ENCODE measurements around the gene SLC22A2.

Gene SLC22A2

DNA sequence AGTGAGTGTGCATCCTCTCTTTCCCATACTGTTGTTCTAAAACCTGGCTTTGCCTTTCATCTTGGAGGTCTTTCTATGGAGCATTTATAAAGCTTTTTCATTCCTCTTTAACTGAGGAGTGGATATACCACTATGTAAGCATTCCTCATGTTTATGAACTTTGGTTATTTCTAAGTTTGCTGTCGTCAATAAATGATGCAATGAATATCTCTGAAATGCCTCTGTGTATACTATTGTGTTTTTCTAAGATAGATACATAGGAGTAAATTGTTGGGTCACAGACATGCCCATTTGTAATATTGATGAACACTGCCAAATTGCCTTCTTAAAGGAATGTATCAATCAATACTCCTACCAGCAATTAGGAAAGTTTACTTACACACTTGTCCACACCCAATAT, 53.9 kb downstream of the SLC22A2 start:
- TF ChIP-seq, protein P1, sequence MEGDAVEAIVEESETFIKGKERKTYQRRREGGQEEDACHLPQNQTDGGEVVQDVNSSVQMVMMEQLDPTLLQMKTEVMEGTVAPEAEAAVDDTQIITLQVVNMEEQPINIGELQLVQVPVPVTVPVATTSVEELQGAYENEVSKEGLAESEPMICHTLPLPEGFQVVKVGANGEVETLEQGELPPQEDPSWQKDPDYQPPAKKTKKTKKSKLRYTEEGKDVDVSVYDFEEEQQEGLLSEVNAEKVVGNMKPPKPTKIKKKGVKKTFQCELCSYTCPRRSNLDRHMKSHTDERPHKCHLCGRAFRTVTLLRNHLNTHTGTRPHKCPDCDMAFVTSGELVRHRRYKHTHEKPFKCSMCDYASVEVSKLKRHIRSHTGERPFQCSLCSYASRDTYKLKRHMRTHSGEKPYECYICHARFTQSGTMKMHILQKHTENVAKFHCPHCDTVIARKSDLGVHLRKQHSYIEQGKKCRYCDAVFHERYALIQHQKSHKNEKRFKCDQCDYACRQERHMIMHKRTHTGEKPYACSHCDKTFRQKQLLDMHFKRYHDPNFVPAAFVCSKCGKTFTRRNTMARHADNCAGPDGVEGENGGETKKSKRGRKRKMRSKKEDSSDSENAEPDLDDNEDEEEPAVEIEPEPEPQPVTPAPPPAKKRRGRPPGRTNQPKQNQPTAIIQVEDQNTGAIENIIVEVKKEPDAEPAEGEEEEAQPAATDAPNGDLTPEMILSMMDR (IDR thresholded peaks at IDR 0.05) = no peak
- Histone ChIP-seq H3K9me3 (peaks cover 0 to 9% (median 4%) of the 10 kb centered on the region in 3 donors), H3K36me3 (no peaks in the 10 kb centered on the region), H3K4me1 (peaks cover 0 to 39% (median 14%) of the 10 kb centered on the region in 4 donors), H3K4me3 (no peak overlapping the region), H3K27me3 (no peaks in the 10 kb centered on the region), H3K27ac (no peak overlapping the region)
- no peak for DNase-seq
- intact Hi-C loops (cut with DNase I; ENCODE audit: low total_unique reads) = no loop called here

DNA sequence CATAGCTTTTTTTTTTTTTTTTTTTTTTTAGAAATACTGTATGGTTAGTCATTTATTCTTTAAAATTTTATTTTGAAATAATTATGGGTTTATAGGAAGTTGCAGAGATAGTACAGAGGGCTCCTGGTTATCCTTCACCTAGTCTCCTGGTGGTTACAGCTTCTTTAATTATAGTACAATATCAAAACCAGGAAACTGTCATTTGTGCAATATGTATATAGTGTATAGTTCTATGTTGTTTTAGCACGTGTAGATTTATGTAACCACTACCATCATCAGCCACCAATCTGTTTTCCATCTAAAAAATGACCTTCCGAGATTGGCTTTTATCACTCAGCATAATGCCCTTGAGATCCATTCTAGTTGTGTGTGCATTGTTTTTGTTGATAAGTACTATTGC, 54.7 kb downstream of the SLC22A2 start:
- Histone ChIP-seq H3K27ac (peak overlapping the region in 1 of 2 donors; percentile 66), H3K4me1 (peaks cover 0 to 39% (median 14%) of the 10 kb centered on the region in 4 donors), H3K9me3 (peaks cover 0 to 9% (median 4%) of the 10 kb centered on the region in 3 donors), H3K36me3 (no peaks in the 10 kb centered on the region), H3K4me3 (no peak overlapping the region), H3K27me3 (no peaks in the 10 kb centered on the region)
- intact Hi-C loops (cut with DNase I; ENCODE audit: low total_unique reads) = no loop called here
- DNase-seq = no peak
- TF ChIP-seq, protein P1 (IDR thresholded peaks at IDR 0.05) = no peak

DNA sequence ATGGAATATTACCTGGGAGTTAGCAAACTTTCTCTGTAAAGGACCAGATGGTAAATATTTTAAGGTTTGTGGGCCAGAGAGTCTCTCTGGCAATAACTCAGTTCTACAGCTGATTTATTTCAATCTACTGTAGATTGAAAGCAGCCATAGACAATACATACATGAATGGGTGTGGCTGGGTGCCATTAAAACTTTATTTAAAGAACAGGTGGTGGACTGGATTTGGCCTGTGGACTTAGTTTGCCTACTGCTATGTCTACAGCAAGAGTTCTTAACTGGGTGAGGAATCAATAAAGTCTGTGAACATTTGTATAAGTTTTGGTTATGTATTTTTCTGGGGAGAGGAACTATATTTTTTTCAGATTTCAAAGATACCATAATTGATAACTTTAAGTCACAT, 55.1 kb downstream of the SLC22A2 start:
- Histone ChIP-seq H3K4me1 (peaks cover 0 to 39% (median 14%) of the 10 kb centered on the region in 4 donors), H3K36me3 (no peaks in the 10 kb centered on the region), H3K9me3 (peaks cover 0 to 9% (median 4%) of the 10 kb centered on the region in 3 donors), H3K4me3 (no peak overlapping the region), H3K27ac (peak overlapping the region; percentile 54 to 66), H3K27me3 (no peaks in the 10 kb centered on the region)
- intact Hi-C loops (cut with DNase I; ENCODE audit: low total_unique reads) = no loop called here
- DNase-seq = no peak
- TF ChIP-seq, protein P1 (IDR thresholded peaks at IDR 0.05) = no peak

DNA sequence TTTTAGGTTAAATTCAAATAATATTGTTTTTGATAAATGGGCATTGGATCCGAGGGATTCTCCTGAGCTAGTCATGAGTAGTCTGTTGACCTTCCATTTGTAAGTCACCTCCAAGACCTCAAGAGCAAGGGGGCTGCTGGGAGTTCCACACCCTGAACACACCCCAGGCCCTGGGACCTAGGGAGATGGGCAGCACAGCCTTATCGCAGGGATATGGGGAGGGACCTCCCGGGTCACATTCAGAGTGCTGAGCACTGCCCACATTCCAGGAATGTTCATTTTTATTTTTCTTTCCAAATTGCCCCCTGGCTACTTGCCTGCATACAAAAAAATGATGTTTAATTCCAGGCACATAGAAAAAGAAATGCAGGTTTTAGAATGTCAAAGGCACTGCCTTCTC, 55.5 kb downstream of the SLC22A2 start:
- H3K27ac ChIP-seq = peak overlapping the region; percentile 54 to 66
- no peaks in the 10 kb centered on the region for H3K27me3 ChIP-seq
- no peak overlapping the region for H3K4me3 ChIP-seq

DNA sequence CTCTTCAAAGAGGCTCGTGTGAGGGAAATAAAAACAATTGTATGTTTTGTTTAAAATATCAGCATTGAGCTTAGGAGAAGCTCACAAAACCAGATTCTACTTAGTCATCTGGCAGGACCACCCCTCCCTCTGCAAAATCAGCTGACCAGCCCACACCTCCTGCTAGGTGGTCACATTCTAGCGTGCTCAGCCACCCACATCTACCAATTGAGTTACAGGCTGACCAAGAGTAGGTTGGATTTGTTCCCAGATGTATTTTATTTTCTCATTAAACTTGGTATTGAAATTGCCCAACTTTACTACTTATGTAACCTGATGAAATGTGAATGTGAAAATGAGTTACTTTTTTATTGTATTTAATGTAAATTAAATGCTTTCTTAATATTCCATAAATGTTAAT, 56.2 kb downstream of the SLC22A2 start:
- no peak overlapping the region for H3K4me3 ChIP-seq
- H3K4me1 ChIP-seq = peaks cover 0 to 39% (median 14%) of the 10 kb centered on the region in 4 donors
- TF ChIP-seq, protein P1 (IDR thresholded peaks at IDR 0.05) = no peak
- H3K27ac ChIP-seq = peak overlapping the region; percentile 54 to 66
- H3K9me3 ChIP-seq = peaks cover 0 to 2% (median 0%) of the 10 kb centered on the region in 3 donors
- no peaks in the 10 kb centered on the region for H3K27me3 ChIP-seq
- DNase-seq = no peak
- intact Hi-C loops (cut with DNase I; ENCODE audit: low total_unique reads) = no loop called here
- no peaks in the 10 kb centered on the region for H3K36me3 ChIP-seq

More for the DNA sequence above, 55.5 kb downstream of the SLC22A2 start:
- H3K4me1 ChIP-seq = peaks cover 0 to 39% (median 14%) of the 10 kb centered on the region in 4 donors
- H3K36me3 ChIP-seq = no peaks in the 10 kb centered on the region
- DNase-seq = no peak
- H3K9me3 ChIP-seq = peaks cover 0 to 9% (median 4%) of the 10 kb centered on the region in 3 donors
- intact Hi-C loops (cut with DNase I; ENCODE audit: low total_unique reads) = no loop called here
- TF ChIP-seq, protein P1 (IDR thresholded peaks at IDR 0.05) = no peak

DNA sequence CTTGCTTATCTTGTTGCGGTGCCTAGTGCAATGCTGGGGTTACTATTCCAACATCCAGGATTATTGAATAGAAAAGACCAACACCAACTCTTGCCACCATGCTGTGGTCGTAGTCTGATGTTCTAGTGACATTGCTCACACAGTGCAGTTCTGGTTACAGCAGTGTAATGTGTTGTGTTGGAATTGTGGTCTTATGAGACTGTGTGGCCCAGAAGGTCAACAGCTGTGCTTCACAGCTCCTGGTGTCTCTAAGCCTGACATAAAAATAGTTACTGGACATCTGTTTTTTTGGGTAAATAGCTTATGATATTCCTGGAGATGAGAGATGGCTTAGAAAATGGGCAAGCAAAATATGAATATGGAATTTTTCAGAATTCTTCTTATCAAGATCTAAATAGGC, 57.6 kb downstream of the SLC22A2 start:
- intact Hi-C loops (cut with DNase I; ENCODE audit: low total_unique reads) = no loop called here
- TF ChIP-seq, protein P1 (IDR thresholded peaks at IDR 0.05) = no peak
- no peaks in the 10 kb centered on the region for H3K36me3 ChIP-seq
- DNase-seq = no peak
- no peaks in the 10 kb centered on the region for H3K9me3 ChIP-seq
- peak overlapping the region in 1 of 2 donors; percentile 66 for H3K27ac ChIP-seq
- peaks cover 0 to 39% (median 14%) of the 10 kb centered on the region in 4 donors for H3K4me1 ChIP-seq
- H3K27me3 ChIP-seq = no peaks in the 10 kb centered on the region
- H3K4me3 ChIP-seq = no peak overlapping the region
